ENCODE measurements around the gene GOSR1. TPM values are rescaled to one million over a fixed set of nuclear protein-coding genes. Genes with fewer than 3 reads are reported as not detected.
"Not testable (repeated sequence)": the region's sequence is repeated elsewhere in the genome, so short reads cannot be mapped to it uniquely, and the experiment has no call there.

GOSR1 gene
- total and polyA plus RNA-seq, 11 donors = 8.9 to 39.7 (median 29.8) TPM

DNA sequence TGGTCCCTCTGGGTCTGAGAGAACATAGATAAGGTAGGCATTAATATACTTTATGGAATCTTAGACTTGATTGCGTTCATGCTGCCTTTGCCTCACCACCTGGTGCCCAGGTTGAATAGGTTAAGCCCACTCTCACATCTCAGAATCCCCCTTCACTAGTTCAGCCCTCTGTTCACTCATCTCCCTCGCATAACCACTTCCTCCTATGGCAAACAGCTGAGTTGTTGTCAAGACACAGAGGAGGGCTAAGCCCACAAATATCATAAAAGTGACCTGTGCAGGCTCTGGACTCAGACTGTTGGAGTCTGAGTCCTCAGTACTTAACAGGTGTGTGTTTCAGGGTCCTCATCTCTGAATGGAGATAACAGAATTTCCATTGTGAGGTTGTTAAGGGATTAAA is 55.7 kb downstream of the GOSR1 start:
- TF ChIP-seq, protein P1, sequence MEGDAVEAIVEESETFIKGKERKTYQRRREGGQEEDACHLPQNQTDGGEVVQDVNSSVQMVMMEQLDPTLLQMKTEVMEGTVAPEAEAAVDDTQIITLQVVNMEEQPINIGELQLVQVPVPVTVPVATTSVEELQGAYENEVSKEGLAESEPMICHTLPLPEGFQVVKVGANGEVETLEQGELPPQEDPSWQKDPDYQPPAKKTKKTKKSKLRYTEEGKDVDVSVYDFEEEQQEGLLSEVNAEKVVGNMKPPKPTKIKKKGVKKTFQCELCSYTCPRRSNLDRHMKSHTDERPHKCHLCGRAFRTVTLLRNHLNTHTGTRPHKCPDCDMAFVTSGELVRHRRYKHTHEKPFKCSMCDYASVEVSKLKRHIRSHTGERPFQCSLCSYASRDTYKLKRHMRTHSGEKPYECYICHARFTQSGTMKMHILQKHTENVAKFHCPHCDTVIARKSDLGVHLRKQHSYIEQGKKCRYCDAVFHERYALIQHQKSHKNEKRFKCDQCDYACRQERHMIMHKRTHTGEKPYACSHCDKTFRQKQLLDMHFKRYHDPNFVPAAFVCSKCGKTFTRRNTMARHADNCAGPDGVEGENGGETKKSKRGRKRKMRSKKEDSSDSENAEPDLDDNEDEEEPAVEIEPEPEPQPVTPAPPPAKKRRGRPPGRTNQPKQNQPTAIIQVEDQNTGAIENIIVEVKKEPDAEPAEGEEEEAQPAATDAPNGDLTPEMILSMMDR (IDR thresholded peaks at IDR 0.05) = no peak
- no peak for TF ChIP-seq POLR2A (IDR thresholded peaks at IDR 0.05)

DNA sequence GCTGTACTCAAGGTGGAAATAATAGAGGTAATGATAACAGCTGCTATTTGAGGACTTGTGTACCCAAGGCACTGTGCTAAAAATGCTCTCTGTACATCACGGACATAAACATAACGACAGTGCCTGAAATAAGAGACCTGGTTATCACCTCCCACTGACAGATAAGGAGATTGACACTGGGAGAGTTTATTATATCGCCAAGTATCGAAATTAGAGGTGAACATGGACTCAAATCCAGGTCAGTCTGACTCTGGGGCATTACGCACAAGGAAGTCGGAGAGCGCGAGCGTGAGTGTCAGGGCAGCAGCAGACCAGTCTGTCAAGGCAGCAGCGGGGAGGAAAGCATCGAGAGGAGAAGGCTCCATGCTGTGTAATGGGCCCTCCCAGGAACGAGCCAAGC is 57.1 kb downstream of the GOSR1 start:
- WGBS, 4 donors = 64 to 72% (median 65%) methylated on average over 12 of the region's 12 CpGs
- ATAC-seq = peak in 3 of 4 donors; percentile 60 to 72 (median 70)
- intact Hi-C loops (cut with DNase I) = no loop called here

More for the DNA sequence above, 55.7 kb downstream of the GOSR1 start:
- DNase-seq (no peak), ATAC-seq (no peak)
- Histone ChIP-seq H3K9me3 (no peaks in the 10 kb centered on the region), H3K27ac (no peak overlapping the region), H3K36me3 (peaks cover 0 to 4% (median 0%) of the 10 kb centered on the region in 9 donors), H3K4me1 (no peaks in the 10 kb centered on the region), H3K4me3 (no peak overlapping the region), H3K27me3 (no peaks in the 10 kb centered on the region)
- intact Hi-C loops (cut with DNase I) = no loop called here
- 70 to 79% (median 76%) methylated on average over 2 of the region's 2 CpGs for WGBS, 4 donors

DNA sequence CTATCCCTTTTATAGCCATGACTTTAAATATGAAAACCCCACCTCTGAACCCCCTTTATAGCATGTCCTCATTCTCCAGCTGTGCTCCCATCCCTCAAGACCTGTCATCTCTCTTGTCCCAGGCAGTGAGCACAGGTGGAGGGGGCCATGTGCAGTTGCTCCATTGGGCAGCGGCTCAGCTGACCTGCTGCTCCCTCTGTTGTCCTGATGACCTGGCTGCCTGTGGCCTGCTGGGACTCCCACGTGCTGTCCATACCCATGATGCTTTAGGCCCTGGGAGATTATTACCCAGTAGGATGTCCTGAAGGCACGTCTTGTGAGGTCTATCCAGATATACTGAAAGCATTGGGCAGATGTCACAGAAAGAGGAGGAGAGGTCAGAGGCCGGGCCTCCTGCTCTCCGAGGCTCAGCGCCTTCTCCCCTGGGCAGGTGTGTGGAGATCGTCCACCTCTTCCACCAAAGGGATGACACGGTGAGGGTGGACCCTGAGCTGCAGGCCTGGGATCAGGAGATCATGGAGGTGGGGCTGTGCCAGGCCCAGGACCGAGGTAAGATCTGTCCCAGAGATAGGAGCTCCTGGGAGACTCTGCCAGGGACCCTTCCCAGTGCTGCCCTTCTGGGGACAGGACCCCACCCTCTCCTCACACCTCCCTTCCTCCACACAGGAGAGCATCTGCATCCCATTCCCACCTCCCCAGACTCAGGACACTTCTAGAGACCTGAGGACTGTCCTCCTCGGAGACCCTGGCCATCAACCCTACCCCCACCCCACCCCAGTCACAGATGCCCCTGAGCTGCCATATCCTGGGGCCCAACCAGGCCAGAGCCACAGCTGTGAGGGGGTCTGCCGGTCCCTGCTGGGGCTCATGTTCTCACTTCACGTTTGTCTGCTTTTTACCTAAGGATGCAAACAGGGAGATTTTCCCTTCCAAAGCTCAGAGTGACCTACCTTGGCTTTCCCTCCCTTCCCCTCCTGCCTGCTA is 58.0 kb downstream of the GOSR1 start:
- Histone ChIP-seq H3K27ac (no peak overlapping the region), H3K36me3 (peaks cover 0 to 4% (median 0%) of the 10 kb centered on the region in 9 donors), H3K9me3 (no peaks in the 10 kb centered on the region), H3K4me1 (no peaks in the 10 kb centered on the region), H3K27me3 (no peaks in the 10 kb centered on the region), H3K4me3 (no peak overlapping the region)
- 84 to 91% (median 85%) methylated on average over 10 to 12 of the region's 12 CpGs for WGBS, 4 donors
- DNase-seq (no peak), ATAC-seq (peak in 1 of 4 donors; percentile 43)
- intact Hi-C loops (cut with DNase I) = no loop called here
- TF ChIP-seq POLR2A (IDR thresholded peaks at IDR 0.05) = no peak
- TF ChIP-seq, protein P1 (IDR thresholded peaks at IDR 0.05) = no peak

More for the DNA sequence above, 57.1 kb downstream of the GOSR1 start:
- no peaks in the 10 kb centered on the region for H3K9me3 ChIP-seq
- TF ChIP-seq, protein P1 (IDR thresholded peaks at IDR 0.05) = no peak
- TF ChIP-seq POLR2A (IDR thresholded peaks at IDR 0.05) = no peak
- peaks cover 0 to 4% (median 0%) of the 10 kb centered on the region in 9 donors for H3K36me3 ChIP-seq
- no peaks in the 10 kb centered on the region for H3K27me3 ChIP-seq
- no peak overlapping the region for H3K4me3 ChIP-seq
- no peaks in the 10 kb centered on the region for H3K4me1 ChIP-seq
- no peak for DNase-seq
- H3K27ac ChIP-seq = no peak overlapping the region

DNA sequence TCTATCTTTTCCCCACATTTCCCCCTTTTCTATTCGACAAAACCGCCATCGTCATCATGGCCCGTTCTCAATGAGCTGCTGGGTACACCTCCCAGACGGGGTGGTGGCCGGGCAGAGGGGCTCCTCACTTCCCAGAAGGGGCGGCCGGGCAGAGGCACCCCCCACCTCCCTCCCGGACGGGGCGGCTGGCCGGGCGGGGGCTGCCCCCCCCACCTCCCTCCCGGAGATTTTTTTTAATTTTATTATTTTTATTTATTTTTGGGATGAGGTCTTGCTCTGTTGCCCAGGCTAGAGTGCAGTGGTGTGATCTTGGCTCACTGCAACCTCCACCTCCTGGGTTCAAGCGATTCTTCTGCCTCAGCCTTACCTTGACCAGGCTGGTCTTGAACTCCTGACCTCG is 59.6 kb downstream of the GOSR1 start:
- H3K27me3 ChIP-seq; H3K27ac ChIP-seq; intact Hi-C loops (cut with DNase I); H3K36me3 ChIP-seq; H3K4me1 ChIP-seq; DNase-seq; ATAC-seq; H3K4me3 ChIP-seq; H3K9me3 ChIP-seq: not testable (repeated sequence)
- WGBS, 4 donors = 90 to 97% (median 93%) methylated on average over 16 of the region's 16 CpGs

DNA sequence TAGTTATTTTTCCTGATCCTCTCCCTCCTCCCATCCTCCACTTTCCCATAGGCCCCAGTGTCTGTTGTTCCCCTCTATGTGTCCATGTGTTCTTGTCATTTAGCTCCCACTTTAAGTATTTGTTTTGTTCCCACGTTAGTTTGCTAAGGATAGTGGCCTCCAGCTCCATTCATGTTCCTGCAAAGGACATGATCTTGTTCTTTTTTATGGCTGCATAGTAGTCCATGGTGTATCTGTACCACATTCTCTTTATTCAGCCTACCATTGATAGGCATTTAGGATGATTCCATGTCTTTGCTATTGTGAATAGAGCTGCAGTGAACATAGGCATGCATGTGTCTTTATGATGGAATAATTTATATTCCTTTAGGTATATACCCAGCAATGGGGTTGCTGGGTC is 60.5 kb downstream of the GOSR1 start:
- H3K27me3 ChIP-seq; DNase-seq; intact Hi-C loops (cut with DNase I); H3K9me3 ChIP-seq; H3K27ac ChIP-seq; H3K4me3 ChIP-seq; ATAC-seq; H3K4me1 ChIP-seq; H3K36me3 ChIP-seq: not testable (repeated sequence)
- WGBS, 4 donors = 62 to 77% (median 72%) methylated on average over 1 of the region's 1 CpG
